GM23248 (cell line): Measurements from ENCODE around the gene MROH2B.

Source experiments
- EZH2 ChIP-seq: fragments of 200-600 bp; sonication (generic); IDR thresholded peaks from 2 replicates; pipeline ENCODE4 v1.6.1; 2018; ENCODE audit warnings: antibody characterized with exemption, mild to moderate bottlenecking; ENCODE audit not compliant: insufficient read depth, poor library complexity, severe bottlenecking
- EZH2phosphoT487 ChIP-seq: fragments of 200-600 bp; sonication (generic); IDR thresholded peaks from 2 replicates; pipeline ENCODE4 v1.6.1; 2018; ENCODE audit warnings: antibody characterized with exemption, moderate library complexity, mild to moderate bottlenecking, low read depth; ENCODE audit not compliant: insufficient read depth

GRCh38 chr5:40988746-40989510 is 82.2 kb downstream of the MROH2B start:
- TF ChIP-seq EZH2 (no peak), EZH2phosphoT487 (no peak)
